H9 (cell line): ENCODE measurements around the gene GNAO1. TPM values are rescaled to one million over a fixed set of nuclear protein-coding genes. Genes with fewer than 3 reads are reported as not detected.

ENCODE experiments used
- DNase-seq: peaks from one replicate; pipeline ENCODE4 v3.0.0-alpha.2; 2017
- H2AFZ ChIP-seq: one replicate; pipeline ENCODE4 v1.6.1; 2013; ENCODE audit warnings: mild to moderate bottlenecking, low read length, control low read depth, moderate library complexity
- H2AK5ac ChIP-seq: 2 replicates; pipeline ENCODE4 v1.6.1; 2013; ENCODE audit warnings: low read length, control low read depth, mixed read lengths; ENCODE audit not compliant: insufficient read length
- H2BK120ac ChIP-seq: one replicate; pipeline ENCODE4 v1.6.1; 2013; ENCODE audit warnings: low read depth, mild to moderate bottlenecking, low read length, control low read depth, inconsistent platforms; ENCODE audit not compliant: poor library complexity, severe bottlenecking
- H2BK12ac ChIP-seq: 2 replicates; pipeline ENCODE4 v1.6.1; 2013; ENCODE audit warnings: low read length, control low read depth, mixed read lengths, low read depth; ENCODE audit not compliant: insufficient read length
- H2BK15ac ChIP-seq: 2 replicates; pipeline ENCODE4 v1.6.1; 2013; ENCODE audit warnings: low read depth, low read length, control low read depth
- H2BK20ac ChIP-seq: one replicate; pipeline ENCODE4 v1.6.1; 2013; ENCODE audit warnings: low read depth, mild to moderate bottlenecking, low read length, control low read depth, inconsistent platforms; ENCODE audit not compliant: poor library complexity, severe bottlenecking
- H2BK5ac ChIP-seq: 2 replicates; pipeline ENCODE4 v1.6.1; 2013; ENCODE audit warnings: low read length, control low read depth, mixed read lengths; ENCODE audit not compliant: insufficient read length
- H3K14ac ChIP-seq: 2 replicates; pipeline ENCODE4 v1.6.1; 2013; ENCODE audit warnings: low read length, control low read depth; ENCODE audit not compliant: insufficient read depth
- H3K18ac ChIP-seq: 2 replicates; pipeline ENCODE4 v1.6.1; 2013; ENCODE audit warnings: low read depth, mild to moderate bottlenecking, mixed read lengths, low read length, control low read depth; ENCODE audit not compliant: insufficient read length
- H3K23ac ChIP-seq: 2 replicates; pipeline ENCODE4 v1.6.1; 2013; ENCODE audit warnings: low read length, control low read depth, mixed read lengths, low read depth; ENCODE audit not compliant: insufficient read length
- H3K23me2 ChIP-seq: 2 replicates; pipeline ENCODE4 v1.6.1; 2013; ENCODE audit warnings: low read depth, mild to moderate bottlenecking, mixed read lengths, low read length, control low read depth; ENCODE audit not compliant: insufficient read length, poor library complexity, severe bottlenecking
- H3K27ac ChIP-seq: 2 replicates; pipeline ENCODE4 v1.5.1; 2013; ENCODE audit warnings: low read length, control low read depth, mixed read lengths, low read depth; ENCODE audit not compliant: insufficient read length
- H3K27me3 ChIP-seq: 2 replicates; pipeline ENCODE4 v1.6.1; 2013; ENCODE audit warnings: low read length, control low read depth, inconsistent platforms; ENCODE audit not compliant: insufficient read depth
- H3K4ac ChIP-seq: 2 replicates; pipeline ENCODE4 v1.6.1; 2013; ENCODE audit warnings: low read depth, mild to moderate bottlenecking, control low read depth, inconsistent platforms, low read length, moderate library complexity
- H3K4me1 ChIP-seq: 2 replicates; pipeline ENCODE4 v1.6.1; 2013; ENCODE audit warnings: low read length, control low read depth, inconsistent platforms; ENCODE audit not compliant: insufficient read depth
- H3K4me2 ChIP-seq: 2 replicates; pipeline ENCODE4 v1.6.1; 2013; ENCODE audit warnings: low read length, control low read depth, mixed read lengths; ENCODE audit not compliant: insufficient read length, insufficient read depth
- H3K56ac ChIP-seq: 2 replicates; pipeline ENCODE4 v1.6.1; 2013; ENCODE audit warnings: low read depth, mild to moderate bottlenecking, mixed read lengths, low read length, control low read depth; ENCODE audit not compliant: insufficient read length
- H3K79me1 ChIP-seq: 2 replicates; pipeline ENCODE4 v1.6.1; 2013; ENCODE audit warnings: low read depth, mild to moderate bottlenecking, moderate library complexity, low read length, control low read depth, inconsistent platforms; ENCODE audit not compliant: insufficient read depth, poor library complexity, severe bottlenecking
- H3K79me2 ChIP-seq: 2 replicates; pipeline ENCODE4 v1.6.1; 2013; ENCODE audit warnings: low read length, control low read depth, inconsistent platforms; ENCODE audit not compliant: insufficient read depth
- H3K9ac ChIP-seq: 2 replicates; pipeline ENCODE4 v1.6.1; 2013; ENCODE audit warnings: low read length, control low read depth, mixed read lengths; ENCODE audit not compliant: insufficient read length; ENCODE audit errors: extremely low read depth
- H3K9me3 ChIP-seq: one replicate; pipeline ENCODE4 v1.6.1; 2013; ENCODE audit warnings: low read depth, low read length, inconsistent platforms; ENCODE audit not compliant: control insufficient read depth
- H3T11ph ChIP-seq: one replicate; pipeline ENCODE4 v1.6.1; 2013; ENCODE audit warnings: mild to moderate bottlenecking, low read length, control low read depth, inconsistent platforms
- H4K20me1 ChIP-seq: one replicate; pipeline ENCODE4 v1.6.1; 2013; ENCODE audit not compliant: control insufficient read depth, insufficient read length, insufficient read depth
- H4K5ac ChIP-seq: 2 replicates; pipeline ENCODE4 v1.6.1; 2013; ENCODE audit warnings: low read depth, mild to moderate bottlenecking, mixed read lengths, low read length, control low read depth; ENCODE audit not compliant: insufficient read length
- H4K8ac ChIP-seq: replicated peaks from 2 replicates; pipeline ENCODE4 v1.6.1; 2013; ENCODE audit warnings: low read length, control low read depth, mixed read lengths, low read depth; ENCODE audit not compliant: insufficient read length
- H4K91ac ChIP-seq: 2 replicates; pipeline ENCODE4 v1.6.1; 2013; ENCODE audit warnings: low read depth, mild to moderate bottlenecking, moderate library complexity, mixed read lengths, low read length, control low read depth; ENCODE audit not compliant: insufficient read length
- H3K27ac Mint-ChIP-seq, 3 experiments: 2 replicates in 2 of 3; 3 replicates in 1 of 3; pipeline ENCODE4 v1.8.0; 2020 to 2021; ENCODE audit warnings: mixed read lengths in 3 of 3, mild to moderate bottlenecking in 1 of 3, moderate library complexity in 1 of 3
- H3K27me3 Mint-ChIP-seq: 2 replicates; pipeline ENCODE4 v1.8.0; 2021; ENCODE audit warnings: low read depth, mild to moderate bottlenecking, moderate library complexity, mixed read lengths
- H3K36me3 Mint-ChIP-seq, 3 experiments: 2 replicates in 2 of 3; 3 replicates in 1 of 3; pipeline ENCODE4 v1.8.0; 2020 to 2021; ENCODE audit warnings: low read depth in 3 of 3, mixed read lengths in 3 of 3; ENCODE audit not compliant: insufficient read depth in 1 of 3
- H3K4me1 Mint-ChIP-seq, 2 experiments: 2 replicates each; pipeline ENCODE4 v1.8.0; 2020; ENCODE audit warnings: mixed read lengths in 2 of 2
- H3K4me3 Mint-ChIP-seq, 2 experiments: 2 replicates in 1 of 2; 3 replicates in 1 of 2; pipeline ENCODE4 v1.8.0; 2020 to 2021; ENCODE audit warnings: mild to moderate bottlenecking in 2 of 2, mixed read lengths in 2 of 2, moderate library complexity in 1 of 2
- H3K9me3 Mint-ChIP-seq, 2 experiments: 2 replicates in 1 of 2; 3 replicates in 1 of 2; pipeline ENCODE4 v1.8.0; 2020; ENCODE audit warnings: mild to moderate bottlenecking in 2 of 2, mixed read lengths in 2 of 2, moderate library complexity in 1 of 2
- CTCF ChIP-seq: fragments of 200-600 bp; sonication (generic); conservative IDR thresholded peaks from 3 replicates; pipeline ENCODE4 v1.8.0; 2021; ENCODE audit warnings: antibody characterized with exemption, mild to moderate bottlenecking
- WGBS: extraction: QIAGEN DNeasy Blood & Tissue Kit; methylation state at CpG from one replicate; pipeline ENCODE4 v1.1.7; 2013; ENCODE audit warnings: missing lambda C conversion rate, low lambda C conversion rate, mixed read lengths; ENCODE audit not compliant: insufficient read length; ENCODE audit errors: extremely low coverage; 5-methylcytosine and 5-hydroxymethylcytosine counted together
- total RNA-seq: library from RNA; stranded (reverse); gene quantifications from 2 replicates; pipeline ENCODE4 v1.2.1, GENCODE V29; 2021

Gene GNAO1
- total RNA-seq, 1 experiment from 2014 or later: 16.9 TPM

- H2BK20ac ChIP-seq: no peak overlapping the region
- no peaks in the 10 kb centered on the region for H3K4me1 Mint-ChIP-seq
- H3K79me1 ChIP-seq: no peaks in the 10 kb centered on the region
- H3K9me3 ChIP-seq: no peaks in the 10 kb centered on the region
- H3K4me2 ChIP-seq: no peak overlapping the region
- H3K27ac ChIP-seq: no peak overlapping the region
- no peak for TF ChIP-seq CTCF
- H3T11ph ChIP-seq: no peak overlapping the region
- H2AFZ ChIP-seq: no peak overlapping the region
- H4K20me1 ChIP-seq: no peaks in the 10 kb centered on the region
- no peak overlapping the region for H3K18ac ChIP-seq
- no peak overlapping the region for H2BK12ac ChIP-seq
- DNase-seq: no peak
- no peak overlapping the region for H3K4ac ChIP-seq
- no CpG with 5 or more reads among the region's 4 CpGs for WGBS
- no peak overlapping the region; a peak in 1 of 7 replicates for H3K27ac Mint-ChIP-seq
- no peak overlapping the region for H2BK15ac ChIP-seq
- H3K36me3 Mint-ChIP-seq: no peaks in the 10 kb centered on the region; a peak in 2 of 7 replicates
- H2AK5ac ChIP-seq: no peak overlapping the region
- no peak overlapping the region for H3K14ac ChIP-seq
- H3K4me3 Mint-ChIP-seq: no peak overlapping the region
- no peak overlapping the region for H3K56ac ChIP-seq
- H3K23ac ChIP-seq: no peak overlapping the region
- no peak overlapping the region for H2BK120ac ChIP-seq
- no peaks in the 10 kb centered on the region for H3K4me1 ChIP-seq
- H3K9ac ChIP-seq: no peak overlapping the region
- H3K79me2 ChIP-seq: no peaks in the 10 kb centered on the region
- H3K27me3 Mint-ChIP-seq: peaks cover 1% of the 10 kb centered on the region; the same call in 1 of the 2 replicates
- H3K23me2 ChIP-seq: no peaks in the 10 kb centered on the region
- H4K8ac ChIP-seq: no peak overlapping the region
- no peaks in the 10 kb centered on the region for H3K9me3 Mint-ChIP-seq
- no peak overlapping the region for H2BK5ac ChIP-seq
- H4K5ac ChIP-seq: no peak overlapping the region
- H4K91ac ChIP-seq: no peak overlapping the region
- no peaks in the 10 kb centered on the region for H3K27me3 ChIP-seq
These were observed 139.2 kb downstream of the GNAO1 start for GRCh38 chr16:56330476-56330875.
